GM12864 (cell line): ENCODE measurements around the gene ICAM5.

Experiments
- DNase-seq: peaks from one replicate; pipeline ENCODE4 v3.0.0-alpha.2; 2011; ENCODE audit warnings: low read depth
- H3K4me3 ChIP-seq: 2 replicates; pipeline ENCODE4 v1.5.1; 2011; ENCODE audit warnings: mild to moderate bottlenecking, low read depth, low read length, control low read depth
- CTCF ChIP-seq: IDR thresholded peaks from 2 replicates; pipeline ENCODE4 v1.5.1; 2011; ENCODE audit warnings: low read depth, mild to moderate bottlenecking, moderate library complexity, low read length, control low read depth, inconsistent platforms; ENCODE audit errors: missing control alignments

ICAM5 gene

GRCh38 chr19:10344780-10345179, 55.0 kb downstream of the ICAM5 start:
- TF ChIP-seq CTCF, result no peak
- no peak overlapping the region for H3K4me3 ChIP-seq
- no peak for DNase-seq
